DMS114 treated with DMSO at 0.1 percent for 48 hours (cell line): ENCODE results near the gene SIX5.

Experiments used
- DNase-seq: peaks from one replicate; lab custom pipeline; 2025; ENCODE audit not compliant: unreplicated experiment; lab: John Stamatoyannopoulos, UW

SIX5 gene

GRCh38 chr19:45793178-45793564, 24.1 kb upstream of the SIX5 start:
- no peak for DNase-seq

DNA sequence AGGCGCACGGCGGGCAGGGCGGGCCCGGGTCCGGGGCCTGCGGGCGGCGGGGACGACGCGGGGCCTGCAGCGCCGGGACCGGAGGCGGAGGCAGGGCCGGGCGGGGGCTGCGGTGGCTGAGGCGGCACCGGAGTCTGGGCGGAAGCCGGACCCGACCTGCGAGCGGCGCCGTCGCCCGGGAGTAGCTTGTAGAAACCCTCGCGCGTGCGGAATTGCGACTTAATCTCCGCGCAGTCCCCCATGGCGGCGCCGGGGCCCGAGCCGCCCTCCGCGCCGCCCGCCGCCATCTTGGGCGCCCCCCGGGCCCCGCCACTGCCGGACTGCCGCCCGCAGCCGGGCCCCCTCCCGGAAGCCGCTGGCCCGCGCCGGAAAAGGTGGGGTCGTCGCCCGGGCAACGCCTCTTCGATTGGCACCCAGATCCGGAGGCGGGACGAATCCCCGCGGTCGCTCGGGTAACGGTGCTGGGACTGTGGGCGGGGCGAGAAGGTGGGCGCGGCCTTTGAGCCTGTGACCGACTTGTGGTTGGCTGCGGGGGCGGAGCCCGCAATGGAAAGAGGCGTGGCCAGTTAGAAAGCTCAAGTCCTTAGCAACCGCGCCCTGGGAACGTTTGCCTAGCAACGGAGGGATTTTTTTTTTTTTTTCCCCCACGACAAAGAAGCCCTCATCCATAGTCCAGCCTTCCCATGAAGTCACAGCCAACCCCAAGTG, 23.6 kb upstream of the SIX5 start, which contains the start of gene DMWD:
TSS of gene DMWD (minus strand) at position 376 of the 708 bp plus-strand sequence. CDS start at position 287, 89 bp downstream.
- DNase-seq: peak; percentile 87

DNA sequence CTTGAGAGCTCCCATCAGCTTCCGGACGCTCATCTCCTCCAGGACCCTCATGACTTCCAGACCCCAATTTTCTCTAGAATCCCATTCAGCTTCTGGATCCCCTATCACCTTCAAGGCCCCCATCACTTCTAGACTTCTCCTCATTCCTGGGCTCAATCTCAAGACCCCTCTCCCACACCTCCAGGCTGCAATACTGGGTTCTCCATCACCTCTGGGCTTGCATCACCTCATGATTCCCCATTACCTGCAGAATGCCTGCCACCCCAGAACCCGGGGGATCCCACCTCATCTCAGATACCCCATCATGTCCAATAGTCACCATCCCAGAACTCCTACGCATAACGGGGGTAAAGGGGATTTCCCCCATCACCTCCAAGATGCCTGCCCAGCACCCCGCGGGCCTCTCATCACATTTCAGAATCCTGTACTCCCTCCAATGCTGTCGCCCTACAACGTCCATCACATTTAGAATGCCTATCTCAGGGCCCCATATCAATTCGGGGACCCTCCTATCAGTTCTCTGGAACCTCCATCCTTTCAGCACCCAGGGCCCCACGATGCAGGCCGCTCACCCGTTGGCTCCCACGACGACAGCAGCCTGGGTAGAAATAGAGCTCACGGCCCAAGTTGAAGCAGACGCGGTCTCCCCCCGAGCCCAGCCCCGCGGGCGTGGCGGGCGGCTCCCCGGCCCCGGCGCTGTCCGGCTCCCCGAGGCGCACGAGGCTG, 22.9 kb upstream of the SIX5 start:
- DNase-seq: no peak

DNA sequence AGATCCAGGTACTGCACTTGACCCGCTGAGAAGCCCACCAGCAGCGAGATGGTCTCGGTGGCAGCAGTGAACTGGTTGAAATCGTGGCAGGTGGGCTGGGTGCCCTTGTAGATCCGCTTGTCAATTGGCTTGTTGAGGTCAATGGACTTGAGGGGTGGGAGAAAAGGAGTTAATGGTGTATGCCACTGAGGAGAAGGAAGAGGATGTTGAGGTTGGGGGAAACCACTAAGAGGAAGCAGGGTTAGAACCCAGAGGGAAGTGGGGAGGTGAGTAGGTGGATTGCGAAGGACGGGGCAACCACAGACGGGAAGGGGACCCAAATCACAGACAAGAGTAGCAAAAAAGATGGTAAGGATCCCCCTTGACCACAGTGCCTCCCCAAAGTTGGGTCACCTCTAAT, 21.9 kb upstream of the SIX5 start:
- DNase-seq: no peak

- no peak for DNase-seq
These were observed 20.2 kb upstream of the SIX5 start for GRCh38 chr19:45789035-45789786.

DNA sequence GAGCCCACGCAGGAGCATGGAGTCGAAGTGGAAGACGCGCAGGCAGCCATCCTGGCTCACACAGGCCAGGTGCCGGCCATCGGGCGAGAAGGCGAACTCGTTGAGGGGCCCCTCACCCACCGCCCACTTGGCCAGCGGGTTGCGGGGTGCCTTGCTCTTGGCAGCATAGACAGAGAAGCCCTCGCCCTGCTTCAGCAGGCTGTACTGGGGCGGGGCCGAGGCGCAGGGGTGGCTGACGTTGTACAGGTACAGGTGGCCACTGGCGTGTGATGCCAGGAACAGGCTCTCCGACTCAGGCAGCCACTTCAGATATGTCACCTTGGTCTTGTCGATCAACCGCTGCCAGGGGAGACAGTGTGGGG, 17.5 kb upstream of the SIX5 start:
- DNase-seq: no peak

- no peak for DNase-seq
These were observed 16.9 kb upstream of the SIX5 start for GRCh38 chr19:45785781-45786532.

GRCh38 chr19:45785097-45785496, 16.0 kb upstream of the SIX5 start:
- no peak for DNase-seq

DNA sequence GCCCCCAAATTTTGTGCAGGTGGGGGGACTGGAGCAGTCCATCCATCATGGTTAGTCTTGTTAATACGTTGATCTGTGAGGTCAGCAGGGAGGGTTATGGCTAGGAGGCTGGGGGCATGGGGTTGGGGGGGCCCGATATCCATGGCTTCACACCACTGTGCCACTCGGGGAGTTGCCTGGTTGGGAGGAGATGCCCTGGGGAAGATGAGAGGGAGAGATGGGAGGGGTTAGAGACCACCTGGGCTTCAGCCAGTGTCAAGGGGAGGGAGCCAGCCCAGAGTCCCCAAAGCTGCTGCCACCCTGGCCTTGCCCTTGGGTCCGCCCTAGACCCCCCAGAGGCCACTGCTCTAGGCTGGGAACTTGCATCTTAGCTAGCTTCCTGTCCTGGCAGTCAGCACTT, 15.0 kb upstream of the SIX5 start:
- DNase-seq: no peak

DNA sequence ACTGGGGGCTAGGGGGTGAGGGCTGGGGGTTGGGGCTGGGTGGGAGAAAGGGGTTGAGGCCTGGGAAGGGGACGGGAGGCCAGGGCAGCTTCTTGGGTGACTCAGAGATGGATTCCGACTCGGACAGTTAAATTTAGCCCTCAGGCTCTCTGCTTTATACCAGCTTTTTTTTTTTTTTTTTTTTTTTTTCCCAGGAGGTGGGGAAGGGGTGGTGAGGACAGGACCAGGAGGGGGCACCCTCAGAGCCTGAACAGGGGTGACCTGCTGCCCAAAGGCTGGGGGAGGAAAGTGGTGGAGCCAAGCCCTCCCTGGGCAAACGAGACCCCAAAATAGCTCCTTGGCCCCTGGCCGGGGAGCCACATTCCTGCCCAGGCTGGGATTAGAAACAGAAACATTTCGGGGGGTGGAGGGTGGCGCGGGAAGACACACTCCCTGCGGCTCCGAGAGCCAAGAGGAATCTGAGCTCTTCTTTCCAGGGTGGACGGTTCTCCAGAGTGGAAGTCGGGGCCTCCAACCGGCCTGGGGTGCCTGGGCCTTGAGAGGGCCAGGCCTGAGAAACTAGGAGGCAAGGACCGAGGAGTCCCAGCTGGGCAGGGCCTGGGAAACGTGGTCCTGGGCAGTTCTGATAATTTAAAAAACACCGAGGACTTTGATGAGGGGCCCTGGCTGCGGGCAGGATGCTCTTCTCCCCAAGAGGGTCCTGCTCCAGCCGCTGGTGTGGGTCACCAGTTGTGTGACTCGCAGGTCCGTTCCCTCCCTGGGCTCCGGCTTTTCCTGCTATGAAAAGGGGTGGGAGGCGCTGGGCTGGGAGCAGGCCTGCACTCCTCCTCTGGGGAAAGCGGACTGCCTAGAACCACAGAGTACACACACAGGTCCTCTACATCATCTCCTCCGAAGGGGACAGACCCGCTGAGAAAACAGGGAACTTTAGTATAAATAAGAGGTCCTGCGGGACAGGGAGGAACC, 14.1 kb upstream of the SIX5 start:
- no peak for DNase-seq

- DNase-seq: no peak
These were observed 13.2 kb upstream of the SIX5 start, which contains the start of gene DMPK for GRCh38 chr19:45782162-45782691. Gene DMPK, minus strand, starts transcription at chr19:45782490. Its CDS starts 138 bp downstream, at chr19:45782352.

GRCh38 chr19:45781214-45782161, 12.4 kb upstream of the SIX5 start:
- DNase-seq: no peak

DNA sequence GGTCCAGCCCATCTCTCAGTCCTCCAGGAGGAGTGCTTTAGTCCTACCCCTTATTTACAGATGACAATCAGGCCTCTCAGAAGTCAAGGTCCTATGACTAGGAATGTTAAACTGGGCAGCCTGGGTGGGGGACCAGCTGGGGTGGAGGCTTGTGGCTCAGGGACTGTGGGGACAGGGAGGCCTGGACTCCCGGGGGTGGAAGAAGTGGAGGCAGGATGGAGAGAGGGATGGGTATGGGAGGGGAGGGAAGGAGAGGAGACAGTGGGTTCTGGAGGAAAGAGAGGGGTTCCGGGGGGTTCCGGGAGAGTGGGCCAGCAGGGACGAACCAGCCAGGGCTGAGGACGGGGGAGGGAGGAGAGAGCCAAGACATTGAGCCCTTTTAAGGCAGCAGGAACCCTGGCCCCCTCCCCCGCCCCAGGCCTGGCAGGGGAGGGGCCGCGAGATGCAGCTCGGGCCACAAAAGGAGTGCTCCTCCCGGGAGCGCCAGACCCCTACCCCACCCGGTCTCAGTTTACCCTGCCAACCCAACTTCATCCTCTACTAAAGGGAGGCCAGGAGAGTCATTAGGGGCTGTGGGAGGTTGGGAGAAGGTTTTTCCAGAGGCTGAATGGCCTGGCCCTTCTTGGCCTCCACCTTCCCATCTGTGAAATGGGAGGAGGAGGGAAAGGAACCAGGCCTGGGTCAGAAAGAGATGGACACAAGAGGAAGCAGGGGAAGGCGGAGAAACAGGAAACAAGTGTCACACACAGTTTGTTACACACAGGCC, 11.6 kb upstream of the SIX5 start:
- no peak for DNase-seq

DNA sequence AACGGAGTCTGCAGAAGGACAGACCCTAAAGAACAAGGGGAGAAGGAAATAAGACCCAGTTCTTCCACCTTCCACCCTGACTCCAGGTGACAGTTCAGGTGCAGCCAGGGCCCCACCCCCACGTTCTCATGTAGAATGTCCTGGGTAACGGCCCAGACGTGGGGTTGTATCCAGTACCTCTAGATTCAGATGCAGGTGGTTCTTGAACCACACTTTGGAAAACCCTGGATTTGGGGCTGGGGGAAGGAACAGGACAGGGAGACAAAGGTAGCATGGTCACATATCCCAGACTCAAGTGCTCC, 11.0 kb upstream of the SIX5 start:
- no peak for DNase-seq

DNA sequence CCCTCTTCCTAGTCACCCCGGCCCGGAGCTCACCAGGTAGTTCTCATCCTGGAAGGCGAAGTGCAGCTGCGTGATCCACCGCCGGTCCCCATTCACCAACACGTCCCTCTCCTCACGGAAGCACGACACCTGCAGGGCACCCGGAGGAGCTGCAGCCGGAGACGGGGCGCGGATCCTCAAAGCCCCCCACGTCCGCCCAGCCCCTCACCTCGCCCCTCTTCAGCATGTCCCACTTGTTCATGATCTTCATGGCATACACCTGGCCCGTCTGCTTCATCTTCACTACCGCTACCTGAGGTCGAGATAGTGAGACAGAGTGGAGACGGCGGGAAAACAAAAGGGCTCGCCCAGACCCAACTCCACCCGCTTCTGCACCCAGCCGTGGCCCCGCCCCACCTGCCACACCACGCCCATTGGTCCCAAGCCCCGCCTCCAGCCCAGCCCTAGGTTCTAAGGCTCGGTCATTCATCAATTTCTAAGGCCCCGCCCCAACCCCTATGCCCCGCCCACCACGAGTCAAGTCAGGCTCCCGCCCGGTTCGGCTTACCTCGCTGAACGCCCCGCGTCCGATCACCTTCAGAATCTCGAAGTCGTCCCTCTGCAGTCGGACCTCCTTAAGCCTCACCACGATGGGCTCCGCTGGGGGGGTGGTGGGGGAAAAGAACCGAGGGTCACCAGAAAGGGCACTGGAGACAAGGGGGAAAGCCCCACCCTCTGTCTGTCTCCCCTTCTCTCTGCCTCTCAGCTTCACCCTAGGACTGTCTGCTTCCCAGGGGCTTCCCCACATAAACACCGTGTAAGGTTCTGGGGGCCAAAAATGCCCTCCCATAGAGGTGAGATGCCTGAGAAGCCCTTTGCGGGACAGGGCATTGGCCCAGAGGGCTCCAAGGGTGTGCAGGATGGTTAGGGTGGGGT, 10.4 kb upstream of the SIX5 start:
- no peak for DNase-seq

GRCh38 chr19:45778010-45778661, 9.1 kb upstream of the SIX5 start:
- no peak for DNase-seq
